Fibroblast of lung (primary cell): ENCODE results near the gene FARP1.

Experiments used
- CTCF ChIP-seq, 2 donors: IDR thresholded peaks in 1 of 2; conservative IDR thresholded peaks in 1 of 2; 1 replicate in 1 of 2; 2 replicates in 1 of 2; pipeline ENCODE4 v1.5.1; 2011 to 2012; ENCODE audit warnings: low read length in 2 of 2, control low read depth in 1 of 2, inconsistent platforms in 1 of 2, low read depth in 1 of 2, mild to moderate bottlenecking in 1 of 2
- EZH2 ChIP-seq: IDR thresholded peaks from 2 replicates; pipeline ENCODE4 v1.5.1; 2012; ENCODE audit warnings: low read length, control low read depth, mild to moderate bottlenecking; ENCODE audit errors: missing control alignments

GRCh38 chr13:98456413-98456845 lies 313.5 kb downstream of the FARP1 start:
- TF ChIP-seq CTCF (conservative IDR thresholded peaks at IDR 0.05 in 1 of 2, IDR thresholded peaks at IDR 0.05 in 1 of 2; ENCODE audit: low read depth in 1 of 2, low read length in 2 of 2) (no peak), EZH2 (no peak)
